ENCODE measurements around the gene SYNGR4.
"Not testable (repeated sequence)": the region's sequence is repeated elsewhere in the genome, so short reads cannot be mapped to it uniquely, and the experiment has no call there.

The SYNGR4 gene

DNA sequence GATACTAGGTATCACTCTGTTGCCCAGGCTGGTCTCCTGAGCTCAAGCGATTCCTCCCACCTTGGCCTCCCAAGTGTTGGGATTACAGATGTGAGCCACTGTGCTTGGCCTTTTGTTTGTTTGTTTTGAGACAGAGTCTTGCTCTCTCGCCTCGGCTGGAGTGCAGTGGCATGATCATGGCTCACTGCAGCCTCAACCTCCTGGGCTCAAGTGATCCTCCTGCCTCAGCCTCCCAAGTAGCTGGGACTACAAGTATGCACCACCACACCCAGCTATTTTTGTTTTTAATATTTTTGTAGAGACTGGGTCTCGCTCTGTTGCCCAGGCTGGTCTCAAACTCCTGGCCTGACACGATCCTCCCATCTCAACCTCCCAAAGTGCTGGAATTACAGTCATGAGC lies 7.6 kb downstream of the SYNGR4 start:
- not testable (repeated sequence) for DNase-seq

DNA sequence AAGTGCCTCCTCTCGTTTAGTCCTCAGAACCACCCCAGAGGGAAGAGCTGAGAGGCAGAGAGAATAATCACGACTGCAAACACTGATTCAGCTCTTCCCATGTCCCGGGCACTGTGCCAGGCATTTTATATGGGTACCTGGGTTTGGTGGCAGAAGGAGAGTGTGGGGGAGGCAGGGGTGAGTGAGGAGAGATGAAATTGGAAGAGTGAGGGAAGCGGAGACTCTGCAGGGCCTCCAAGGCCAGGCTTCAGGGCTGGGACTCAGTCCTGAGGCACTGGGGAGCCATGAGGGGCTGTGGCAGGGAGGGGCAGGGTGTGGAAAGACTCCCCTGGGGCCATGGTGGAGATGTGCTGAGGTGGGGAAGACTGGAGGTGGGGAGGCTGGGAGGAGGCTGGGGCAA lies 8.7 kb downstream of the SYNGR4 start:
- peak; percentile 74 to 83 for DNase-seq

DNA sequence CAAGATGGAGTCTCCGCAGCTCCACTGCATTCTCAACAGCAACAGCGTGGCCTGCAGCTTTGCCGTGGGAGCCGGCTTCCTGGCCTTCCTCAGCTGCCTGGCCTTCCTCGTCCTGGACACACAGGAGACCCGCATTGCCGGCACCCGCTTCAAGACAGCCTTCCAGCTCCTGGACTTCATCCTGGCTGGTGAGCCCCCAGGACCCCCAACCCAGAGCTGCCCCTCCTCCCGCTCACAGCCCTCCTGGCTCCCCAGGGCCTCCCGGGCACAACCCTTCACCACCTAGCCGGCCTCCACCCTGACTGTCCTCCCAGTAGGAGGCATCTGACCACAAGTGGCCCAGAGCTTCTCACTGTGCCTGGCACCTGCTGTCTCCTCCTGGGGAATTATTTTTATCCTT lies 9.4 kb downstream of the SYNGR4 start:
- DNase-seq: no peak

DNA sequence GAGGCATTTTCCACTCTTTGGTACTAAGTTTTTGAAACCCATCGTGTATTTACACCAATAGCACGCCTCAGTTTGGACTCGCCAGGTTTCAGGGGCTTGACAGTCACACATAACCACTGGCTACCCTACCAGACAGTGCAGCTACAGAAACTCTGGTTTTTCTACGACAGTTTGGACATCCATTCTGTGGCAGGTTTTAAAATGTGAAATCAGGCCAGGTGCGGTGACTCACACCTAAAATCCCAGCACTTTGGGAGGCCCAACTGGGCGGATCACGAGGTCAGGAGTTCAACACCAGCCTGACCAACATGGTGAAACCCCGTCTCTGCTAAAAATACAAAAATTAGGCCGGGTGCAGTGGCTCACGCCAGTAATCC lies 14.0 kb downstream of the SYNGR4 start:
- DNase-seq: no peak

DNA sequence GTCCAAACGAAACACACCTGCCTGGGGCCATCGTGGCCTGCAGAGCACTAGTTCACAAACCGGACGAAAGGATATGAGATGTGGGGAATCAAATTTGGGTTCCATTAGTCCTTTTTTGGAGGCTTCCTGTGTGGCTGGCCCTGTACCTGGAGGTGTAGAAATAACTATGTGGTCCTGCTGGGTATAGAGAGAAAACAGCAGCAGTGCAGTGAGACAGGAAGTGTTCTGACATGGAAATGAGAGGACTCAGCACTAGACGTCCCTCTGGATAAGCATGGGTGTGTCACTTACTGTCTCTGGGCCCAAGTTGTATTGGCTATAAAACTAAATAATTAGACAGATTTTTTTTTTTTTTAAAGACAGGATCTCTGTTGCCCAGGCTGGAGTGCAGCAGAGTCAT lies 14.9 kb downstream of the SYNGR4 start:
- no peak for DNase-seq

DNA sequence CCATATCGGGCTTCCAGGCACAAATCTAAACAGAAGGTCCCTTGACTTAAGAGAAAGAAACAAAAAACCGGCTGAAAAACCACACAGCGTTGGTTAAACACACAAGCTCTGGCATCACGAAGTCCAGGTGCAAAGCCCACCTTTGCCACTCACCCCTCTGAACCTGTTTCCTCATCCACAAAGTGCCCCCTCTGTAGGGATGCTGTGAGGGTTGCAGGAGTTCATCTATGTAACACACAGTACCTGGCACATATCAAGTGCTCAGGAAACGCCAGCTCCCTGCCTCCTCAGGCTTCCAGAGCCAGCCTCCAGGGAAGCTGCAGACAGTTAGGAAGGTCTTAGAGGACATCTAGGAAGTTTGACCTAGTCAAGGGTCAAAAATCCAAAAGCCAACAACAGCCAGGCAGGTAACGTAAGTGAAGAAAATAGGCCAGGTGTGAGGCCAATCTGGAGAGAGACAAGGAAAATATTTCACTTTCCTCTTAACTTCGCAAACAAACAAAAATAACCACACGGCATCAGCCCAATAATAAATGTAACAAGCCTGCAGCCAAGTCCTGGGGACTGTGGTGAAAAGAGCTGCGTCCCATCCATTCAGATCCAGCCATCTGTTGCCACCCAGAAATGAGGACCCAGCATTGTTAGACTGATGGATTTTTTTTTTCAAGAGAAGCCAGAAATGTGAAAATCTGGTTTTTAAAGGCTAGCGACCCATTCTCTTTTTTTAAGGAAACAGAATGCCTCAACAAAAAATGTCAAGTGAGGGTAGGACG lies 17.2 kb downstream of the SYNGR4 start:
- no peak for DNase-seq

DNA sequence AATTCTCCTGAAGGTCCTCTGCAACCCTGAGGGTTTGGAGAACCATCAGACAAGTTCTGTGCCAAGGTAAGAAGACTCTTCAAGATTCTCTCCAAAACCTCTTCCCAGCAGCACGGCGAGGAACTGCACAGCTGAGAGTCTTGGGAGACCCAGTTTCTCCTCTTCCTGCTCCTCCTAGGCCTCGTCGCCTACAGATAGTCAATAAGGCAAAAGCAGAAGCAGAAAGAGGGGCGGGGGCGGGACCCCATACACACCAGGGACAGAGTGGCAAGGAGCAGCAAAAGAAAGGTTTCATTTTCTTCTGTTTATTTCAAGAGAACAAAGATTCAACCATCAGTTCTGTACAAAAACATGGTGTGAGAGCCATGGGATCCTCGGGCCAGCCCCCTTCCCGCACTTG lies 18.1 kb downstream of the SYNGR4 start:
- no peak for DNase-seq

DNA sequence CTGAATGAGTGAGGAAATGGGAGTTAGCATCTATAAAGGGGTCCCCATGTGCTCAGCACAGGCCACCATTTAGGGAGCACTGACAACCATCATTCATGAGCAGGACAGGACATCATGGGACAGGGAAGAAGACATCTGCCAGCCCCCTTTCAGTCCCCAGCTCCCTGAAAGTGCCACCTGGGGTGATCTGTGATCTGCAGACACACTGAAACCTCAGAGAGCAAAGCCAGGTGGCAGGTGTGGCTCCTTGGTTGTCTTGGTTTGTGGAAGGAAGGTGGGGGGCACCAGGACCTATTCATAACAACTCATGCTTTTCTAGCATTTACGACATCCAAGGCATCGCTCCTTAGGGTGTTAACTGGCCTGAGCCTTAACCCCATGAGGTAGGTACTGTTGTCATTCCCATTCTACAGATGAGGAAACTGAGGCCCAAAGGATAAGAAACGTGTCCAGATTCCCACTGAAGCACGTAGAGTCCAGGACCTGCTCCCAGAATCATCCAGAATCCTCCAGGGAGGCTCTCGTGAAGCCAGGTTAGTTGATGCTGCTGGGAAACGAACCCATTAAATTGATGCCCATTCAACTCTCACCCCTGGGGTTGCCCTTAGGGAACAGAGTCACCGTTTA lies 21.4 kb downstream of the SYNGR4 start:
- no peak for DNase-seq

DNA sequence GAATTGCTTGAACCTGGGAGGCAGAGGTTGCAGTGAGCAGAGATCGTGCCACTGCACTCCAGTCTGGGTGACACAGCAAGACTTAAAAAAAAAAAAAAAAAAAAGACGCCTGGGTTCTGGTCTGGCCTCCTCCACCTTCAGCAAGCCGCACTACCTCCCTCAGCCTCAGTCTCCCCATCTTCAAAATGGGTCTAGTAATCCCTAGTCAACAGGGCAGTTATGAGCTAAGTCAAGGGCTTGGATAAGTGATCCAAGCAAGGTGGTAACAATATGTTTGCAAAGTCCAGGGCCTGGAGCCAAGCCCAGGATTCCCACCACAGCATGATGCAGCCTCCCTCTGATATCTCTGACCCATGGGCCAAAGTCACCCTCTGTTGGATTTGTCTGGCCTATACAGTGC lies 22.8 kb downstream of the SYNGR4 start:
- DNase-seq: no peak

DNA sequence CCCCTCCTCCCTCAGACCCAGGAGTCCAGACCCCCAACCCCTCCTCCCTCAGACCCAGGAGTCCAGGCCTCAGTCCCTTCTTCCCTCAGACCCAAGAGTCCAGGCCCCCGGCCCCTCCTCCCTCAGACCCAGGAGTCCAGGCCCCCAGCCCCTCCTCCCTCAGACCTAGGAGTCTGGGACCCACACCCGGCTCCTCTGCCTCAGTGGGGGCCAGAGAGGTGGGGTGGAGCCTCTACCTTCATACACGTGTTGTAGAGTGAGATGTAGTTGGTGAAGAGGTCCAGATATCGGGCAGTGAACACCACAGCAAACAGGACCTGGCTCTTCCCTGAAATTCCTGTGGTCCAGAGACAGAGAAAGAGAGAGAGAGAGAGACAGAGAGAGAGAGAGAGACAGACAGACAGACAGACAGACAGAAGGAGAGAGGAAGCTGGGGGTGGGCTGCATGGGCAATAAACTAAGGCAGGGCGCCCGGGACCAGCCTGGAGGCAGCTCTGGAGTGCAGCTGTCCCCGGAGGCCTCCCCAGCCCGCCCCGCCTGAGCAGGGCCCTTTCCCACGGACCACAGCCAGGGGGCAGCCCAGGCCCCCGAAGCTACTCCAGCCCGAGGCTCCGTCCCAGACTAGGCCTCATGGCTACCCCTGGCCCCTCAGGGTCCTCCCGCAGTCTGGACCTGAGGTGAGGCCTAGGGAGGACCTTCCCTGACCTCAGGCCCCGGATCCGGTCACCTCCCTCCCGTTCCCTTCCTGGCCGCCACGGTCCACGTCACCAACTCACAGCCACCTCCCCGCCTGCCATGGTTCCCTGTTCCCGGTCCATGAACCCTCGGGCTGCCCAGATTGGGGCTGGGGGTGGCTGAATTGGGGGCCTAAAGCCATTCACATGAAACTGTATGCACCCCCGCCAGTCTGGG lies 26.3 kb downstream of the SYNGR4 start:
- peak; percentile 29 to 30 for DNase-seq

DNA sequence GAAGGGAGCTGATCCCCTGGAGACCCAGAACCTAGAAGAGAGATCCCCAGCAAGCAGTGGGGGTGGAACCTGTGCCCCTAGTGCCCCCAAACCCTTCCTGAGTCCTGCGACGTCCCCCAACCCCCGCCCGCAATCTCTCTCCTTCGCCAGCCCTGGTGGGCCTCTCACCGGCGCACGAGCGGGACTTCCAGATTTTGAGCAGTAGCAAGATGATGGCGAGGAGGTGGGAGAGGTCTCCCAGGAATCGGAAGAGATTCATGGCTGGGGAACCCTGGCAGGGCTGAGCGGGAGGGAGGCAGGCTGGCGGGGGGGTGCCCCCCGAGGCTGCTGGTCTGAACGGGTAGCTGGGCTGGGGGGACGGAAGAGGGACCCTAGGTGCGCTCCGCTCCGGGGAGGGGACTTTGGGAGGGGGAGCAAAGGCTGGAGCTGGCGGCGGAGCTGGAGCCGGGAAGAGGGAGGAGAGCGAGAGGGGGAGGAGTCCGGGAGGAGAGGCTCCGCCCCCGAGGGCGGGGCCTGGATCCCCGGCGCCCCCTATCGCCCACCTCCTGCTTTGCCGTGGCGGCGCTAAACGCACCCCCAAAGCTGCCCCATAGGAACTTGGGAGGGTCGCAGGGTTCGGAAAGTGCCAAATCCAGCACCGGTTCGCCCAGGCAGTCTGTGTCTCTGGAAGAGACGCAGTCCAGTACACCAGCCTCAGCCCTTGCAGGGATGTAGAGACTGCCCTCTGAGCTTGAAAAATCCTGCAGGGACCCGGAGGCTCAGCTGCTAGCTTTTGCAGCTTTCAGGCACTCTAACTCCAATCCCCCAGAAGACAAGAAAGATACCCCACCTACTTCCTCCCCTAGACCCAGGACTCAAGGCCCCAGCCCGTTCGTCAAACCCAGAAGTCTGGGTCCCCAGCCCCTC lies 27.2 kb downstream of the SYNGR4 start, which contains the start of gene KDELR1:
Gene KDELR1 (minus strand): TSS at position 452 of the 906 bp plus-strand sequence. CDS start 193 bp downstream, at position 259.
- peak; percentile 36 to 57 for DNase-seq

DNA sequence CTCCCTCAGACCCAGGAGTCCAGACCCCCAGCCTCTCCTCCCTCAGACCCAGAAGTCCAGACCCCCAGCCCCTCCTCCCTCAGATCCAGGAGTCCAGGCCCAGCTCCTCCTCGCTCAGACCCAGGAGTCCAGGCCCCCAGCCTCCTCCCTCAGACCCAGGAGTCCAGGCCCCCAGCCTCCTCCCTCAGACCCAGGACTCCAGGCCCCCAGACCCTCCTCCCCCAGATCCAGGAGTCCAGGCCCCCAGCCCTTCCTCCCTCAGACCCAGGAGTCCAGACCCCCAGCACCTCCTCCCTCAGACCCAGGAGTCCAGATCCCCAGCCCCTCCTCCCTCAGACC lies 27.8 kb downstream of the SYNGR4 start:
- not testable (repeated sequence) for DNase-seq

DNA sequence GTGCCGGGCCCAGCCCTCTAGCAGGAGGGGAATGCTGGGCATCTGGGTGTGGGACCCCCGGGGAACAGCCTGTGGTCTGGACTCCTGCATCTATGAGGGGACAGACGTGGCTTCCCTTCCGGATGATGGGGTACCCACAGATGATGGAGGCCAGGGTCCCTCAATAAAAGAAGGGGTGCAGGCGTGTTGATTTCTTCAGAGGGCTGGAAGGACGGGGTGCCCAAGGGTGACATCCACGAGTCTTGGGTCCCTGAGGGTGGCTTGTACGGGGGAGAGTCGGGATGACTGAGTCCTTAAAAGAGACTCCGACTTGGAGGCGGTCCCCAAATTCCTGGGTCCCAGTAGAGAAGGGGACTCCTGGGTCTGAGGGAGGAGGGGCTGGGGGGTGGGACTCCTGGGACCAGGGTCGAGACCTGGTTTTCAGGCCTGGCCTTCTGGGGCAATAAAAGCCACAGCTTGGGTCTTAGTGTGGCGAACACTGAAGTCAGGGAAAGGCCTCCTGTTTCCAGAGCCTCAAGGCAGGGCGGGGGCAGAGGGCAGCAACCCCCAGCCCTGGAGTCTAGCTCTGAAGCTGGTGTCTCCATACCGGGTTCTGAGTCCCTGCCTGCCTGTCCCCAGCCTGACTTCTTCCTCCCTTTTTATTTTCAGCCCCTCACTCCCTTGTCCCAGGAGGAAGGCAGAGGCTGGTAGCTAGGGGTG lies 28.8 kb downstream of the SYNGR4 start:
- no peak for DNase-seq

DNA sequence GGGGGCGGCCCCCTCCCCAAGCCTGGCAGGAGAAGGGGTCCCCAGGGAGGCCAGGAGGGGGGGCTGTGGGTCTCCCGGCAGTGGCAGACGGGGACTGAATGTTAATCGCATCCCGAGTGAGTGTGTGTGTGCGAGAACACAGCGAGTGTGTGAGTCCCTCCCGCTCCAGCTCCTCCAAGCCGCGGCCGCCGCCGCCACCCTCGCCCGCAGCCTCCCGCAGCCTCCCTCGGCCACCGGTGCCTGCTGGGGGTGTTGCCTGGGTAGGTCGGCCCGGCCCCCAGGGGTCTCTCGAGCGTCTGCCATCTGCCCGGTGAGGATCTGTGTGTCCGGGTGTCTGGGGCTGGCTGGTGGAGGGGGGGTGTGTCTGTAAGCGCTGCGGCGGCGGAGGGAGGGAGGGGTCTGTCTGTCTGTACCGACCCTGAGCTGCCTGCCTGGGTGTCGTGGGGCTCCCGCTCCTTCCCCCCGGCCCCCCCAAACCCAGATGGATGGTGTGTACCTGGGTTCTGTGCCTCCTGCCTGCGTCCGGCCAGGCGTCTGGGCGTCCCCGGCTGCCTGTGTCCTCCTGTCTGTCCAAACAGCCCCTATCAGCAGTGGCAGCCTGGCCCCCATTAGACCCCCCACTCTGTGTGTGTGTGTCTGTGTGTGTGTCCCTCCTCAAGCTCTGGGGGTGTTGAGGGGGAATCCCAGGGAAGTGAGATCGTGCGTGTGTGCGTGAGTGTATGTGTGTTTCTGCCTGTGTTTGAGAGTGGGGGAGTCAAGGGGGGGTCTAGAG lies 29.6 kb downstream of the SYNGR4 start, which contains the start of gene GRIN2D:
Gene GRIN2D (plus strand): TSS at position 110 of the 772 bp plus-strand sequence. CDS start 4,725 bp downstream, outside the sequence.
- no peak for DNase-seq

DNA sequence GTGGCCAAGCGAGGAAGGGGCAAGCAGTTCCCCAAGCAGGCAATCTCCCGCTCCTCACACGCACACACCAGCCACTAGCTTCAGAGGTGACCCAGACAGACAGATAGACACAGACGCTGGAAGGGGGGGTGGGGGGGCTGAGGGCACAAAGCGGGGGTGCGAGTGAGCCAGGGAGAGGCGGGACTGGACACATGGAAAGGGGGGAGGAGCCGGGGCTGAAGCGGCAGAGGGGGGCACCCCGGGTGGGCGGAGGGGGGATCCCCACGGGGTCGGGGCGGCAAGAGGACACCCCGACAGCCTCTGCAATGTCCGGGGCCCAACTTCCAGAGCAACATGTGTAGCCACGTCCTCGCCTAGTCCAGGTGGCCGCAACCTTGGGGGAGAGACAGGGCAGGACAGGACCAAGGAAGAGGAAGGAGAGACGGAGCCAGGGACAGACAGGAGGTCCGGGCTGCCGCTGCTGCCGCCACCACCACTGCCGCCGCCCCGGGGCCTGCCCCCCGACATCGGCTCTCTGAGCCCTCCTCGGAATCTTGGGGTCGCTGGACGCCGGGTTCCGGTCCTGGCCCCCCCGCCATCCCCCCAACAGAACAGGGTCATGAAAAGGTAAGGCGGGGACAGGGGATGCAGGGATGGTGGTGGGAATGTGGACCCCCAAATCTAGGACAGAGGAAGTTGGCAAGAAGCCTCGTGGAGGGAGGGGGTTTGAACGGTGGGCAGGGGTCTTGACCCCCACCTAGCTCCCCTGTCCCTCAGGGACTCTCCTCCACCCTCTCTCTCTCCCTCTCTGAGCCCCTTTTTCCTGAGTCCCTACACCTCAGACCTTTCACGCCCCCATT lies 30.4 kb downstream of the SYNGR4 start:
- no peak for DNase-seq

DNA sequence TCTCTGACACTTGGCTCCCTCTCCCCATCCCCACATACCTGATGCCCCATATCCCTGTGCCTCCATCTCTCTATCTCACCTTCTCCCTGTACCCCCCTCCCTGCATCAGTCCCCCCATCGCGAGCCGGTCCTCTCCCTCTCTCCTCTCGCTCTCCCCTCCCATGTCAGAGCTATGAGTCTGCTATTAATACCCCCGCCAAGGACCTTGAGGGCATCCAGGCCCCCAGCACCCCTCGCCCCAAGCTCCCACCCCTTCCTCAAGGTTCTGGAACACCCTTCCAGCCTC lies 30.9 kb downstream of the SYNGR4 start:
- DNase-seq: no peak

DNA sequence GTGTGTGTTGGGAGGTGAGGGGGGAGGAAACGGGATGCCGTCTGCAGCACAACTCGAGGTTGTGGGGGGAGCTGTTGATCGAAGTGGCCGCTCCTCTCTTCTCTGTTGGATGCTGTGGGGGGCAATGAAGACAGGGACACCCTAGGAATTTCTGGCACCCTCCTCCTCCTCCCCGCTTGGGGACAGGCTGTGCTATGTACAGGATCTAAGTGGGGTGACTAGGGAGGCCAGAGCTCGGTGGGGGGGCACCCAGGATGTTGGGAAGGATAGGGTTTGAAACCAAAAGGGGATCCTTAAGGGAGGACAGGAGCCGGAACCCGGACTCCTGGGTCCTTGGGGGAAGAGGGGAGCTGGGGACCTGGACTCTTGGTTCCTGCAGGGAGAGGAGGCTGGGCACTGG lies 31.3 kb downstream of the SYNGR4 start:
- no peak for DNase-seq

DNA sequence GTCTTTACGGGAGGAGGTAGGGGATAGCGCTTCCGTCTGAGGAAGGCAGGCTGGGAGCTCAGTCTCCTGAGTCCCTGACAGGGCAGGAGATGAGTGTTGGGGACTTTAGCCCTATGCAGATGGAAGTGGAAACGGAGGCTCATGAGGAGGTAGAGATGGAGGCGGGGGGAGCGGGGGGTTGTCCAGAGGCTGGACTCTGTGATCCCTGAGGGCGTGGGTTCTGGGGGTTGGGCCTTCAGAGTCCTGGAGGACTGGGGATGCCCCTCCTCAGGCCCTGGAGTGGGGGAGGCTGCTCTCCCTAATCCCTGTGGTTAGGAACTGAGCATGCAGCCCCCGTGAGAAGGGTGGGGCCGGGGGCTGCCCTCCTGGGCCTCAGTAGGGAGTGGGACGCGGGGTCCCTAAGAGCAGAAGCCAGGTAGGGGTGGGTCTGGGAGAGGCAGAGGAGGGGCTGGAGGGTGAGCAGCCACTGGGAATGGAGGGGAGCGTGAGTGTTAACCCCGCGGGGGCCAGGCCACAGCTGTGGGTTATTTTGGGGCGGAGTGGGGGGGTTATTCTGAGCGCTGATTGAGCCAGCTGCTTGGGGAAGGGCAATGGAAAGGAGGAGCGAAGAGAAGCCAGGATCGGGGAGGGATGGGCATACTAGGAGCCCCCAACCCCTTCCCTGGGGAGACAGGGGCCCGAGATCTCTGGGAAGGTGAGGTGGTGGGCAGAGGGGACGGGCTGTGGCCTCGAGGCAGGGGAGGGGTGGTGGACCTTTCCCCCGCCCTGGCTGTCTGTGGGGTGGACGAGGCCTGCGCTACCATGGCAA lies 32.1 kb downstream of the SYNGR4 start:
- DNase-seq: no peak

DNA sequence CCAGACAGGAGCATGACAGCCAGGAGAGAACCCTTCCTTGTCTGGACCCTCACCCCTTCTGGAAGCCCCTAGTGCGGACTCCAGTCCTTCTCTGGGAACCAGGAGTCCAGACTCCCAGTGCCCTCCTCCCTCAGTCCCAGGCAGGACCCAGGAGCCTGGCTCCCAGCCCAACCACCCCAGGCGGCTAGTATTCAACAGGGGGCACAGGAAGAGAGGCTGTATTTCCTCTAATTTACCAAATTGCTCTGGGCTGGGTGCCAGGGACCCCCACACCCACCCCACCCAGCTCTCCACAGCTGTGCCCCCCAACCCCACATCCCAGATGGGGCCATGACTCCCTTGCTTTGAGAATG lies 32.6 kb downstream of the SYNGR4 start:
- DNase-seq: peak in 1 of 2 experiments; percentile 36

Measured in NCI-H2081 (cell line).